ENCODE data around the gene LMBR1L. TPM values are rescaled to one million over a fixed set of nuclear protein-coding genes. Genes with fewer than 3 reads are reported as not detected.

The LMBR1L gene
- total and polyA plus RNA-seq, 10 of the 15 experiments (the other 5 are each of a cell fraction or from before 2014, with no cell fraction given): 2.1 to 42.6 (median 20.0) TPM

- TF ChIP-seq REST (IDR thresholded peaks at IDR 0.05; ENCODE audit: low read depth, low read length): 0 out of 2 replicates have a peak, but pooled peaks have one; percentile 52
- peak; percentile 46; the same call in 1 of the 2 replicates for TF ChIP-seq RELB (IDR thresholded peaks at IDR 0.05; ENCODE audit: low read depth)
- no peak for TF ChIP-seq JUNB (IDR thresholded peaks at IDR 0.05)
- no peak for TF ChIP-seq HCFC1 (IDR thresholded peaks at IDR 0.05; ENCODE audit: low read length)
- TF ChIP-seq PKNOX1 (IDR thresholded peaks at IDR 0.05): no peak
- TF ChIP-seq CEBPB (IDR thresholded peaks at IDR 0.05; ENCODE audit: borderline replicate concordance in 1 of 2, low read depth in 2 of 2, low read length in 2 of 2): no peak
- peak; percentile 82; the same call in 1 of the 2 replicates for TF ChIP-seq TARDBP (IDR thresholded peaks at IDR 0.05; ENCODE audit: borderline replicate concordance)
- TF ChIP-seq NFIC (IDR thresholded peaks at IDR 0.05; ENCODE audit: low read depth, low read length): no peak
- TF ChIP-seq MYB (IDR thresholded peaks at IDR 0.05; ENCODE audit: borderline replicate concordance, low read depth, low read length): no peak
- TF ChIP-seq CTCF (IDR thresholded peaks at IDR 0.05 in 2 of 3, conservative IDR thresholded peaks at IDR 0.05 in 1 of 3; ENCODE audit: control insufficient read depth in 2 of 3, extremely low read depth in 1 of 3, insufficient read depth in 1 of 3, low read depth in 3 of 3, low read length in 3 of 3): no peak
- TF ChIP-seq ZBTB4 (CRISPR knock-in tag; IDR thresholded peaks at IDR 0.05): no peak
- TF ChIP-seq ZNF384 (IDR thresholded peaks at IDR 0.05; ENCODE audit: borderline replicate concordance, low read depth, low read length): no peak
- peak; percentile 96; the same call in 2 of the 3 replicates for TF ChIP-seq POU2F2 (IDR thresholded peaks at IDR 0.05; ENCODE audit: borderline replicate concordance, low read depth, low read length)
- peak; percentile 99 for TF ChIP-seq SMAD5 (IDR thresholded peaks at IDR 0.05; ENCODE audit: low read depth)
- TF ChIP-seq BMI1 (IDR thresholded peaks at IDR 0.05; ENCODE audit: borderline replicate concordance): no peak
Measured at GRCh38 chr12:49131051-49131893, 20.6 kb upstream of the LMBR1L start, which contains the start of gene TUBA1B (continued).

All from GM12878 (cell line).